NOMO-1 (cell line): ENCODE measurements around the gene FMO5.
"Not testable (repeated sequence)": the region's sequence is repeated elsewhere in the genome, so short reads cannot be mapped to it uniquely, and the experiment has no call there.

Experiments
- DNase-seq, 2 experiments: peaks; one replicate each; lab custom pipeline; 2025; ENCODE audit not compliant: unreplicated experiment in 2 of 2; lab: John Stamatoyannopoulos, UW

Gene FMO5

GRCh38 chr1:147209825-147210821, 15.0 kb downstream of the FMO5 start:
- DNase-seq: no peak

GRCh38 chr1:147208619-147209018, 16.5 kb downstream of the FMO5 start:
- DNase-seq: no peak

GRCh38 chr1:147207192-147207591, 17.9 kb downstream of the FMO5 start:
- DNase-seq: no peak

GRCh38 chr1:147204080-147204479, 21.1 kb downstream of the FMO5 start:
- DNase-seq: peak in 1 of 2 experiments; percentile 74

- DNase-seq: no peak
These were observed 22.6 kb downstream of the FMO5 start for GRCh38 chr1:147202576-147202975.

GRCh38 chr1:147201786-147202185, 23.4 kb downstream of the FMO5 start:
- DNase-seq: no peak

- no peak for DNase-seq
These were observed 23.9 kb downstream of the FMO5 start for GRCh38 chr1:147201276-147201675.

- DNase-seq: not testable (repeated sequence)
These were observed 27.8 kb downstream of the FMO5 start for GRCh38 chr1:147197324-147197723.

- DNase-seq: no peak
These were observed 35.6 kb downstream of the FMO5 start for GRCh38 chr1:147189514-147189913.

GRCh38 chr1:147185432-147185831, 39.7 kb downstream of the FMO5 start:
- no peak for DNase-seq

- DNase-seq: no peak
These were observed 47.3 kb downstream of the FMO5 start for GRCh38 chr1:147177611-147178380.

GRCh38 chr1:147172168-147173016, 52.7 kb downstream of the FMO5 start, which contains the start of gene PRKAB2:
TSS of gene PRKAB2 (minus strand) at chr1:147172470. CDS start at chr1:147172144, 326 bp downstream.
- peak; percentile 93 to 96 for DNase-seq

GRCh38 chr1:147171399-147172167, 53.6 kb downstream of the FMO5 start:
- peak; percentile 10 to 35 for DNase-seq

GRCh38 chr1:147169840-147170674, 55.1 kb downstream of the FMO5 start:
- no peak for DNase-seq

GRCh38 chr1:147169171-147169570, 56.0 kb downstream of the FMO5 start:
- no peak for DNase-seq

GRCh38 chr1:147168626-147169058, 56.5 kb downstream of the FMO5 start:
- no peak for DNase-seq

GRCh38 chr1:147167365-147167764, 57.8 kb downstream of the FMO5 start:
- no peak for DNase-seq

GRCh38 chr1:147163019-147163418, 62.1 kb downstream of the FMO5 start:
- DNase-seq: no peak

- no peak for DNase-seq
These were observed 63.0 kb downstream of the FMO5 start for GRCh38 chr1:147162093-147162492.
